GM12874 (cell line): ENCODE results near the gene HGFAC.

Source experiments
- CTCF ChIP-seq: IDR thresholded peaks from 2 replicates; pipeline ENCODE4 v1.5.1; 2011; ENCODE audit warnings: low read depth, mild to moderate bottlenecking, control low read depth, low read length, moderate library complexity; ENCODE audit not compliant: insufficient read depth

The HGFAC gene

DNA sequence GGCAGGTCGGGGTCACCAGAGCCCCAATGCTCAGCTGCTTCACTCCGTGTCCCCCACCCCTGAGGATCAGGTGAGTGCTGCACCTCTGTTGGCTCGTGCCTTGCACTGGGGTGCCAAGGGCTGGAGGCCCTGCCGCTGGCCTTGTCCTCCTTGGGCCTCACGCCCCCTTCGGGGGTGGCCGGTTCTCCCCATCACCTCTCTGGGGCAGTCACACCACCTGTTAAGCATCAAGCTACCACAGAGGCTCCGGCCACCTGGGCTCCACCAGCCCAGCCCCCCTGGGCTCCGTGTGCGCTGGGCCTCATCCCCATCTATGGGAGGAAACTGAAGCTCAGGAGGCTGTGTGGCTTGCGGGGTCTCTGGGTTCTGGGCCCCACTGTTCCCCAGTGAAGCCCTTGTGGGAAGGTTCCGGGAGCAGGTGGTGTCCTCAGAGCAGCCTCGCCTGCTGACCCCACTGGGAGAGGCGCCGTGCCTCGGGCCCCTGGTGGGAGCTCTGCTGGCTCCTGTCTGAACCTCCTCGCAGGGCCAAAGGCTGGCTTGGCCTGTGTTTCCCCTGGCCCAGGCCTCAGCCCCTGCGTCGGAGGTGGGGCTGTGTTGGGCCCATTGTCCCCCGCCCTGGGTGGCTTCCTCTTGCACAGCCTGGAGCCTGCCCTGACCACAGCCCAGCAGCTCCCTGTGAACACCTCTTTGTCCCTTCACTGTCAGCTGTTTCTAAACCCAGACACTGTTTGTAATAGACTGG, 52.1 kb downstream of the HGFAC start:
- TF ChIP-seq CTCF: no peak

- no peak for TF ChIP-seq CTCF
Observed at GRCh38 chr4:3494462-3494871, 52.7 kb downstream of the HGFAC start.

GRCh38 chr4:3495204-3495975, 53.6 kb downstream of the HGFAC start:
- no peak for TF ChIP-seq CTCF

GRCh38 chr4:3496021-3496420, 54.3 kb downstream of the HGFAC start:
- TF ChIP-seq CTCF: no peak

DNA sequence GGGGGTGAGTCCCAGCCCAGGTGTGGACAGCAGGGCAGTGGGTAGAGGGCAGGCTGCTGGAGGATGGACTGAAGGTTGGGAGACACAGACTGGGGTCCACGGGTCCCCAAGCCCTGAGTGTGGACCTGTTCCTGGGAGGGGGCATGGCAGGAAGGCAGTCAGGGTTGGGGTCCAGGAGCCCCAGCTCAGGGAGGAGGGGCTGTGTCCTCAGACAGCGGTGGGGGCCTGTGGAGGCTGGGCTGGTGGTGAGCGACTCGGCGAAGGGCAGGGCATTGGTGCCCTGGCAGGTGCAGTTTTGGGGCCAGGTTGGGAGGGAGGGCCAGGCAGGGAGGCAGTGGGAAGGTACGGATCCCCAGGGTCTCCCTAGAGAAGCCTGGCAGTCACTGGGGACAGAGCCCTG, 55.3 kb downstream of the HGFAC start:
- TF ChIP-seq CTCF: no peak

DNA sequence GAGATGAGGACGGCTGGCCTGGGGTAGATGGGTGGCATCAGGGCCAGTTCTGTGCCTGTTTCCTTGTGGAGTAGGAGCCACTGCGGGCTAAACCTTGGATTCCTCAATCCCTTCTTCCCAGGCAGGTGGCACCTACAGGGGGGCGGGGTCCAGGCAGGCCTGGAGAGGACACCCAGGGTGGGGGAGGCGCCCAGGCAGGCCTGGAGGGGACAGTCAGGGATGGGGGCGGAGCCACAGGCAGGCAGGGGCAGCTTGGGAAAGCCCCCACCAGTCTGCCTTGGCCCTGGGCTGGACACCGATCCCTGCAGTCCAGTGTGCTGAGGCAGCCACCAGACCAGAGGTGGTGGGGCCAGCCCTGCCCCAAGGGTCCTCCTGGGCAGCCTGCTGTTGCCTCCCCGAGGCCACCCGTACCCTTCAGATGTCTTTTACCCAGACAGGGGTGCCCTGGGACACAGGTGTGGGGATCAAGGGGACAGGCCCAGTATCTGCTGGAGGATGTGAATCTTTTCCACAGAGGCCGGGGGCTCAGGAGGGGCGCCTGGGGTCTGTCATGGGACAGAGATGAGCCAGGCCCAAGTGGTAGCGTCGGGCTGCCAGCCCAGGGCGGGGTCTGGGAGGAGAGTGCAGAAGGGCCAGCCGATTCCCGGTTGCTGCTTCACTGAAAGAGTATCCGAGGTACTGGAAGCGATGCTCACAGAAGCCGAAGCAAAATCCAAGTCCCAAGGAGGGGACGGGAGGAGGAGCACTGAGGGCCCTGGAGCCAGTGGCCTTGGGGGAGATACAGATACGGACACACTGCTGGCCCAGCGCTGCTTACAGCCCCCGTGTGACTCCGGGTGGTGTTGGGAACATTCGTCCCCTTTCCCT, 56.0 kb downstream of the HGFAC start:
- no peak for TF ChIP-seq CTCF

DNA sequence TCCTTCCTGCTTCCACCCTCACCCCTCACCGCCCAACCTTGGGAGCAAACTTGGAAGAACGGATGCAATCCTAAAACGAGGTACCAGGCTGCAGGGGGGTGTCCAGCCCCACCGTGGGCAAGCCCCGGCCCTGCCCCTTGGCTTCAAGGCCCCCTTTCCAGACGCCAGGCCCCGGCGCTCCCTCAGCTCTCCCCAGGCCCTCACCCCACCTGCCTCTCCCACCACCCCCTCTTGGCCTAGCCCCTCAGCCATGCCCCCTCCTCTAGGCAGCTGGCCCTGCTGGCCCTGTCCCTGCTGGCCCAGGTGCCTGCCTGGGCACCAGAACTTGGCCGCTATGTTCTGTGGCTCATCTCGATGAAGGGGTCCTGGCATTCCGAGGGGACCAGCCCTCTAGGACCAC, 56.6 kb downstream of the HGFAC start:
- TF ChIP-seq CTCF: no peak
